GM21529 (cell line): ENCODE measurements around the gene CLCN3.
"Not testable (repeated sequence)": the region's sequence is repeated elsewhere in the genome, so short reads cannot be mapped to it uniquely, and the experiment has no call there.

Experiments
- ATAC-seq: cut with Tn5 transposase; IDR thresholded peaks from one replicate; pipeline ENCODE4 v1.9.1; 2021; ENCODE audit not compliant: unreplicated experiment

CLCN3 gene

GRCh38 chr4:169689681-169690080 is 69.3 kb downstream of the CLCN3 start:
- ATAC-seq: no peak

- ATAC-seq: no peak
Measured at GRCh38 chr4:169690787-169691186, 70.4 kb downstream of the CLCN3 start.

- ATAC-seq: no peak
Measured at GRCh38 chr4:169698331-169698730, 78.0 kb downstream of the CLCN3 start.

- no peak for ATAC-seq
Measured at GRCh38 chr4:169707958-169708643, 87.7 kb downstream of the CLCN3 start.

- no peak for ATAC-seq
Measured at GRCh38 chr4:169715826-169716225, 95.4 kb downstream of the CLCN3 start.

- no peak for ATAC-seq
Measured at GRCh38 chr4:169716677-169717076, 96.3 kb downstream of the CLCN3 start.

GRCh38 chr4:169720529-169720928 is 100.2 kb downstream of the CLCN3 start:
- no peak for ATAC-seq

GRCh38 chr4:169723207-169723965 is 103.0 kb downstream of the CLCN3 start:
- no peak for ATAC-seq

GRCh38 chr4:169724260-169724659 is 103.9 kb downstream of the CLCN3 start:
- no peak for ATAC-seq

GRCh38 chr4:169727616-169728015 is 107.2 kb downstream of the CLCN3 start:
- peak; percentile 59 for ATAC-seq

- ATAC-seq: no peak
Measured at GRCh38 chr4:169730564-169730963, 110.2 kb downstream of the CLCN3 start.

GRCh38 chr4:169738604-169739003 is 118.2 kb downstream of the CLCN3 start:
- ATAC-seq: not testable (repeated sequence)

GRCh38 chr4:169741569-169741968 is 121.2 kb downstream of the CLCN3 start:
- no peak for ATAC-seq

GRCh38 chr4:169744601-169745000 is 124.2 kb downstream of the CLCN3 start:
- ATAC-seq: no peak

GRCh38 chr4:169745291-169745690 is 124.9 kb downstream of the CLCN3 start:
- no peak for ATAC-seq

GRCh38 chr4:169756971-169757574 is 136.7 kb downstream of the CLCN3 start:
- peak; percentile 30 for ATAC-seq

GRCh38 chr4:169757575-169758184 is 137.3 kb downstream of the CLCN3 start, which contains the start of gene HPF1:
Gene HPF1, minus strand, starts transcription at chr4:169757944. Its CDS starts 67 bp downstream, at chr4:169757877.
- peak; percentile 94 for ATAC-seq

GRCh38 chr4:169758401-169758962 is 138.1 kb downstream of the CLCN3 start:
- ATAC-seq: no peak

GRCh38 chr4:169761846-169762245 is 141.5 kb downstream of the CLCN3 start:
- no peak for ATAC-seq

GRCh38 chr4:169765835-169766234 is 145.5 kb downstream of the CLCN3 start:
- no peak for ATAC-seq

- no peak for ATAC-seq
Measured at GRCh38 chr4:169766741-169767140, 146.4 kb downstream of the CLCN3 start.
